Caco-2 (cell line): ENCODE data around the gene CRAMP1. TPM values are rescaled to one million over a fixed set of nuclear protein-coding genes. Genes with fewer than 3 reads are reported as not detected.

Experiments
- BruUV-seq: library from RNA; stranded (reverse); fragments of 400-500 nt; replicated peaks from 2 replicates; lab custom pipeline; 2021; lab: Mats Ljungman, UMichigan
- CTCF ChIA-PET: fragments of 300-600 bp; sonication (Branson Sonifier 250); formaldehyde crosslinking; loops from one replicate; lab custom pipeline; 2022; ENCODE audit warnings: antibody characterized with exemption; lab: Charles Lee
- POLR2A ChIA-PET: fragments of 300-600 bp; sonication (Branson Sonifier 250); formaldehyde crosslinking; loops from one replicate; lab custom pipeline; 2022; ENCODE audit warnings: antibody characterized with exemption; lab: Charles Lee
- DNase-seq, 2 experiments: peaks; one replicate each; pipeline versions ENCODE4 v3.0.0 to v3.0.0-alpha.2; 2020 to 2022
- H3K27me3 ChIP-seq: replicated peaks from 2 replicates; pipeline ENCODE4 v1.6.0; 2011; ENCODE audit warnings: low read length; ENCODE audit not compliant: control insufficient read depth, insufficient read depth
- H3K36me3 ChIP-seq: 2 replicates; pipeline ENCODE4 v1.5.1; 2011; ENCODE audit warnings: low read length; ENCODE audit not compliant: control insufficient read depth, insufficient read depth
- H3K4me1 ChIP-seq: fragments of 250-450 bp; sonication (Bioruptor Pico); 2 replicates; pipeline ENCODE4 v1.5.1; 2020; ENCODE audit warnings: mild to moderate bottlenecking
- H3K4me3 ChIP-seq: 2 replicates; pipeline ENCODE4 v1.5.1; 2011; ENCODE audit warnings: low read depth, mild to moderate bottlenecking, control low read depth, low read length
- H3K9me3 ChIP-seq: fragments of 250-450 bp; sonication (Bioruptor Pico); 2 replicates; pipeline ENCODE4 v1.5.1; 2020; ENCODE audit warnings: mild to moderate bottlenecking, moderate library complexity
- H3K27ac Mint-ChIP-seq: one replicate; pipeline ENCODE4 v1.8.0; 2022; ENCODE audit warnings: mixed read lengths; ENCODE audit not compliant: unreplicated experiment
- H3K27me3 Mint-ChIP-seq: one replicate; pipeline ENCODE4 v1.8.0; 2022; ENCODE audit warnings: mixed read lengths; ENCODE audit not compliant: insufficient read depth, unreplicated experiment
- H3K36me3 Mint-ChIP-seq: one replicate; pipeline ENCODE4 v1.8.0; 2022; ENCODE audit warnings: mild to moderate bottlenecking, mixed read lengths; ENCODE audit not compliant: insufficient read depth, unreplicated experiment
- H3K4me1 Mint-ChIP-seq: one replicate; pipeline ENCODE4 v1.8.0; 2022; ENCODE audit warnings: low read depth, mixed read lengths; ENCODE audit not compliant: unreplicated experiment
- H3K4me3 Mint-ChIP-seq: one replicate; pipeline ENCODE4 v1.8.0; 2022; ENCODE audit warnings: mild to moderate bottlenecking, moderate library complexity, mixed read lengths; ENCODE audit not compliant: unreplicated experiment
- H3K9me3 Mint-ChIP-seq: one replicate; pipeline ENCODE4 v1.8.0; 2022; ENCODE audit warnings: mixed read lengths; ENCODE audit not compliant: unreplicated experiment
- intact Hi-C: fragments of 100-400 bp; cut with micrococcal nuclease; formaldehyde crosslinking; loops from one replicate; pipeline ENCODE4 v1.10.0; 2022; ENCODE audit not compliant: unreplicated experiment
- total RNA-seq: library from RNA; stranded (reverse); gene quantifications from 2 replicates; pipeline ENCODE4 v1.2.3, GENCODE V29; 2022
- TF ChIP-seq, protein P1 (sequence below), 2 experiments: fragments of 200-600 bp in 1 of 2; IDR thresholded peaks; 1 replicate in 1 of 2; 2 replicates in 1 of 2; pipeline versions ENCODE4 v1.5.1 to v1.8.0; 2011 to 2022; ENCODE audit warnings: antibody characterized with exemption in 1 of 2, control low read depth in 1 of 2, inconsistent platforms in 1 of 2, low read depth in 1 of 2, low read length in 1 of 2, mild to moderate bottlenecking in 1 of 2, moderate library complexity in 1 of 2; ENCODE audit not compliant: insufficient read depth in 1 of 2, severe bottlenecking in 1 of 2, unreplicated experiment in 1 of 2

CRAMP1 gene
- total RNA-seq, 1 experiment from 2014 or later = 24.7 TPM

DNA sequence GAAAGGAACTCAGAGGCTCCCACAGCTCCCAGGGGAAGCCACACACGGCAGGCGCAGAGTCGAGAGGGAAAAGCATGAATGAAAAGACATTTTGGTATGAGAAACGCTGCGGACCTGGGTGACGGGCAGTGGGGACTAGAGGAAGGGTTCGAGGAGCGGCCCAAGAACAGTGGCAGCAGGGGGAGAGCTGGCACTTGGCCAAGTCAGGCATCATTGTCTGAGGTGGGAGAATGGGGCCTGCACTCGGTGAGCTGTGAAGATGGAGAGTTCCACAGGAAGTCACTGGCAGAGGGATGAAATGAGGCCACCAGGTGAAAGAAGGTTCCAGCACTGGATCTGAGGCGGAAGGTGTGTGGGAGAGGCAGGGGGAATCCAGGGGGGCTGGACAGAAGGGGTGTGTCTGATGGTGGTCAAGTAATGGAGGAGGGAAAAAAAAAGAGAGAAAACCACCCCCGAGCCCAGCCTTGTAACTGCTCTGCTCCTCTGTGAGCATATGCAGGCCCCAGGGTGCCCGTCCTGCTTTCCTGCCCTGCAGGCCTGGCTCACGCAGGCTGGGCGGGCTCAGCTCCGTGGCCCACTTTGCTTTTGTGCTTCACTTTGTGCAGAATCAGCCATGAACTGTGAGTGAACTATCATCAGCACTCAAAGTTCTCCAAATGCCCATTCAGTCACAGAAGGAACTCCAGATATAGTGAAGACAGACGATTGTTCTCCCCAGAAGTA, 46.9 kb upstream of the CRAMP1 start:
- no peak overlapping the region for H3K27ac Mint-ChIP-seq
- Histone ChIP-seq H3K27me3 (no peaks in the 10 kb centered on the region), H3K4me1 (no peaks in the 10 kb centered on the region), H3K36me3 (no peaks in the 10 kb centered on the region), H3K9me3 (no peaks in the 10 kb centered on the region), H3K4me3 (no peak overlapping the region)
- TF ChIP-seq, protein P1, sequence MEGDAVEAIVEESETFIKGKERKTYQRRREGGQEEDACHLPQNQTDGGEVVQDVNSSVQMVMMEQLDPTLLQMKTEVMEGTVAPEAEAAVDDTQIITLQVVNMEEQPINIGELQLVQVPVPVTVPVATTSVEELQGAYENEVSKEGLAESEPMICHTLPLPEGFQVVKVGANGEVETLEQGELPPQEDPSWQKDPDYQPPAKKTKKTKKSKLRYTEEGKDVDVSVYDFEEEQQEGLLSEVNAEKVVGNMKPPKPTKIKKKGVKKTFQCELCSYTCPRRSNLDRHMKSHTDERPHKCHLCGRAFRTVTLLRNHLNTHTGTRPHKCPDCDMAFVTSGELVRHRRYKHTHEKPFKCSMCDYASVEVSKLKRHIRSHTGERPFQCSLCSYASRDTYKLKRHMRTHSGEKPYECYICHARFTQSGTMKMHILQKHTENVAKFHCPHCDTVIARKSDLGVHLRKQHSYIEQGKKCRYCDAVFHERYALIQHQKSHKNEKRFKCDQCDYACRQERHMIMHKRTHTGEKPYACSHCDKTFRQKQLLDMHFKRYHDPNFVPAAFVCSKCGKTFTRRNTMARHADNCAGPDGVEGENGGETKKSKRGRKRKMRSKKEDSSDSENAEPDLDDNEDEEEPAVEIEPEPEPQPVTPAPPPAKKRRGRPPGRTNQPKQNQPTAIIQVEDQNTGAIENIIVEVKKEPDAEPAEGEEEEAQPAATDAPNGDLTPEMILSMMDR (IDR thresholded peaks at IDR 0.05; ENCODE audit: insufficient read depth in 1 of 2, low read depth in 1 of 2, low read length in 1 of 2, severe bottlenecking in 1 of 2, unreplicated experiment in 1 of 2) = no peak
- H3K9me3 Mint-ChIP-seq = no peaks in the 10 kb centered on the region
- intact Hi-C loops = no loop called here
- H3K36me3 Mint-ChIP-seq = no peaks in the 10 kb centered on the region
- BruUV-seq = no TSS peak
- ChIA-PET POLR2A (no interaction called here), CTCF (no interaction called here)
- H3K4me3 Mint-ChIP-seq = no peak overlapping the region
- DNase-seq = no peak
- H3K27me3 Mint-ChIP-seq = no peaks in the 10 kb centered on the region
- no peaks in the 10 kb centered on the region for H3K4me1 Mint-ChIP-seq

DNA sequence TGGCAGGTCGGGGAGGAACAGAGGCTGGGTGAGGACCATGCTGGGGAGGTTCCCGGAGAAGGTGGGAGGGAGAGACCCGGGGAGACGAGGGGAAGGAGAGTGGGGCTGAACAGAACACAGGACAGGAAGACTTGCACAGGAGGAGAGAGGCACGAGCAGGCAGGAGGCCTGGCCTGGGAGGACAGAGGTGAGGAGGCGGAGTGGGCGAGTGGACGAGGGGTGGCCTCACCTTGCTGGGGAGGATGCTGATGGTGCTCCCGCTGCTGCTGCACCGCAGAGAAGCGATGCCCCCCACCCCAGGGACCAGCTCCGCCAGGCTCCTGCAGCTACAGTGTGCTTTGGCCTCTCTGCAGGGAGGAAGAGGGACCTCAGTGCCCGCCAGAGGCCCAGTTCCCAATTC, 44.2 kb upstream of the CRAMP1 start:
- H3K4me1 Mint-ChIP-seq = no peaks in the 10 kb centered on the region

DNA sequence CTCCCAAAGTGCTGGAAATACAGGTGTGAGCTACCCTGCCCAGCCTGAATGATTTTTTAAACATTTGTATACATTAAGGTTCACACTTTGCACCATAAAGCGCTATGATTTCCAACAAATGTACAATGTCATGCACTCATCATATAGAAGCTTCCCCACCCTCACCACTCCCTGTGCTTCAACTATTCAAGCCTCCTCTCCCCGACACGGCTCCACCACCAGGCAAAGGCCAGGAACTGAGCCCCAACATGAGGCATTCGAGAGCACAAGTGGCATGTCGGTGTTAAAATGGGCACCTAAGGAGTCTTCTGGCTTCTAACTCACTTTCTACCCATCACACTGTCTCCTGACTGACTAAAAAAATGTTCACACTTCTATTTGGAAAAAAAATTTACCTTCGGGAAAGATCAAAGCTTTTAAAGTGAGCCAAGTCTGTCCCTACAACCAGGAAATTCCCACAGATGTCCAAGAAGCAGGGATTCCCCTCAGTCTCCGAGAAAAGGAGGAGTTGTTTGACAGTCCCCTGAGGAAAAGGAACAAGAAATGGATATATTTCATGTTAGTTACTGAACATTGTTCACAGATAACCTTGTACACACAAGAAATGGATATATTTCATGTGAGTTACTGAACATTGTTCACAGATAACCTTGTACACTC, 41.0 kb upstream of the CRAMP1 start:
- H3K27me3 Mint-ChIP-seq = no peaks in the 10 kb centered on the region
- no peaks in the 10 kb centered on the region for H3K4me1 Mint-ChIP-seq
- Histone ChIP-seq H3K27me3 (no peaks in the 10 kb centered on the region), H3K4me3 (no peak overlapping the region), H3K9me3 (no peaks in the 10 kb centered on the region), H3K4me1 (no peaks in the 10 kb centered on the region), H3K36me3 (no peaks in the 10 kb centered on the region)
- TF ChIP-seq, protein P1 (IDR thresholded peaks at IDR 0.05; ENCODE audit: insufficient read depth in 1 of 2, low read depth in 1 of 2, low read length in 1 of 2, severe bottlenecking in 1 of 2, unreplicated experiment in 1 of 2) = no peak
- H3K36me3 Mint-ChIP-seq = no peaks in the 10 kb centered on the region
- H3K4me3 Mint-ChIP-seq = no peak overlapping the region
- ChIA-PET POLR2A (interaction anchor here (0.5 kb wide), 1 partner anchor 224 kb away, joined by 4 read pairs; no protein-coding TSS in a partner anchor), CTCF (no interaction called here)
- intact Hi-C loops = no loop called here
- no TSS peak for BruUV-seq
- H3K27ac Mint-ChIP-seq = no peak overlapping the region
- no peaks in the 10 kb centered on the region for H3K9me3 Mint-ChIP-seq
- DNase-seq = no peak

More for the DNA sequence above, 44.2 kb upstream of the CRAMP1 start:
- DNase-seq = no peak
- H3K4me1 ChIP-seq = no peaks in the 10 kb centered on the region
- no peaks in the 10 kb centered on the region for H3K27me3 ChIP-seq
- H3K9me3 ChIP-seq = no peaks in the 10 kb centered on the region
- intact Hi-C loops = no loop called here
- BruUV-seq = no TSS peak
- no peak overlapping the region for H3K27ac Mint-ChIP-seq
- TF ChIP-seq, protein P1 (IDR thresholded peaks at IDR 0.05; ENCODE audit: insufficient read depth in 1 of 2, low read depth in 1 of 2, low read length in 1 of 2, severe bottlenecking in 1 of 2, unreplicated experiment in 1 of 2) = no peak
- ChIA-PET CTCF (no interaction called here), POLR2A (interaction anchor here (0.7 kb wide), 1 partner anchor 96 kb away, joined by 3 read pairs; no protein-coding TSS in a partner anchor)
- H3K36me3 ChIP-seq = no peaks in the 10 kb centered on the region
- no peaks in the 10 kb centered on the region for H3K9me3 Mint-ChIP-seq
- H3K27me3 Mint-ChIP-seq = no peaks in the 10 kb centered on the region
- no peak overlapping the region for H3K4me3 ChIP-seq
- H3K36me3 Mint-ChIP-seq = no peaks in the 10 kb centered on the region
- H3K4me3 Mint-ChIP-seq = no peak overlapping the region
